Activated CD4-positive, alpha-beta T cell treated with anti-CD3 and anti-CD28 coated beads, Interleukin-2, amount 50 U/mL, for 4 hours (primary cell): ENCODE measurements around the gene PGLYRP2.
"Not testable (repeated sequence)": the region's sequence is repeated elsewhere in the genome, so short reads cannot be mapped to it uniquely, and the experiment has no call there.

Experiments used
- DNase-seq, 2 experiments: peaks; one replicate each; pipeline ENCODE4 v3.0.0-alpha.2; 2020

Gene PGLYRP2

DNA sequence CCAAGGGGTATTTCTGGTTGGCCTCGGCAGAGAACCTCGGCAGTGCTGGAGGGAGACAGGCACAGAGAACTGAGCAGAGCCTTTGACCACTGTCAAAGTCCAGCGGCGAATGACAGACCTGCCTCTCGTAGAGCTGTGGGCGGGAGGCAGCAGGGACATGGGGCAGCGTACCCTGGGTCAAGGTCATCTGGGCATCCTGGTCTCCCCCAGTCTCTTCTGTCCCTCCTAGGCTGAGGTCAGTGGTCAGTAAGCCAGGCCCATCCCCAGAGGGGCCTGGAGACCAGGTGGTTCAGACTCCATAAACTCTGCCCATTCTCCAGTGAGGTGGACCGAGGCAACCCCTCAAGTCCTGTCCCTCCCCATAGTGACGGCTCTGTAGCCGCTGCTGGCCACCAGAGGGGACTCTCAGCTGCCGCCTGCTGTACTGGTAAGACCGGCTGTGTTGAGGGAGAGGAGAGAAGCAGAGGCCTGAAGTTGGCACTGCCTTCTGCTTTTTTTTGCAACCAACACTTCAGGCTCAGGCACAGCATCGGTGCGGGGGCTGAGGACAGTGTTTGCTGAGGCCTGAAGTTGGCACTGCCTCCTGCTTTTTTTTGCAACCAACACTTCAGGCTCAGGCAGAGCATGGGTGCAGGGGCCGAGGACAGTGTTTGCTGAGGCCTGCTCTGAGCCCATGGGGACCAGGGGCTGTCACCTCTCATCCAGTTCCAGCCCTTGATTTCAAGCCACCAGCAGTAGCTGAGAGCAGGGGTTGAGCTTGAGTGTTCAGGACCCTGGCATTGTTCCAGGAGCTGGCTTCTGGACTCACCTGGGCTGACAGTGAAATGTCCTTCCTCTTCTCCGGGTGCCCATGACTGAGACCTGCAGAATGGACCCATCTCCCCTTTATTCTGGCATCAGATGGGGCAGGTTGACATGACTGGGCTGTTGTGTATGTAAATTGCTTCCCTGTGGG, at the start of gene PGLYRP2:
TSS of gene PGLYRP2 (minus strand) at position 111 of the 955 bp plus-strand sequence. CDS start 130 bp downstream, outside the sequence.
- no peak for DNase-seq

DNA sequence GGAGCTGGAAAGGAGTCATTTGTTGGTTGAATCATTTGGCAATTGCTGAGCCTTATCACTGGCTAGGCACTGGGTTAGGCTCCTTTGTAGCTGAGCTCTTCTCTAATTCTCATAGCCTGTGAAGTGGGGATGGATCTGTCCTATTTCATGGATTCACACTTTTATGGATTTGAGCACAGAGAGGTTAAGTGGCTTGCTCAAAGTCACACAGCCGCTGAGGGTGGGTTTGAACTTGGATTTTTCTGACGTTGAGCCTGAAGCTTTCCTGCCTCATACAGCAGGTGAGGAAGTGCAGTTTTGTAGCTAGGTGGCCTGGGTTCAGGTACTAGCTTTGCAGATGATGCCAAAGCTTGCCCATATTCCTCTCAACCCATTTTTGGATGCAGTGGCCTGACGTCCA, 48.4 kb upstream of the PGLYRP2 start:
- DNase-seq: no peak

DNA sequence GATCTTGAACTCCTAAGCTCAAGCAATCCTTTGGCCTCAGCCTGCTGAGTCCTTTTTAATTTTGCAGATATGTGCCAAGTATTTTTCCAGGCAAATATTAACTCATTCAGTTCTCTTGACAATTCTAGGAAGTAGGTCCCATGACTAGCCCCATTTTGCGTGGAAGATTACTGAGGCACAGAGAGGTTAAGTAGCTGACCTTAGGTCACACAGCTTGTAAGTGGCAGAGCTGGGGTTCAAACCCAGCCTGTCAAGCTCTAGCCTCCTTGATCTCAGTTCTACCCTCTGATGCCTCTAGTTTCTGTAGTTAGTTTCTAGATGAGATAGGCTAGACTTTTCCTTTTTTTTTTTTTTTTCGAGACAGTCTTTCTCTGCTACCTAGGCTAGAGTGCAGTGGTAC, 47.1 kb upstream of the PGLYRP2 start:
- no peak for DNase-seq

GRCh38 chr19:15525291-15525690, 46.0 kb upstream of the PGLYRP2 start:
- no peak for DNase-seq

DNA sequence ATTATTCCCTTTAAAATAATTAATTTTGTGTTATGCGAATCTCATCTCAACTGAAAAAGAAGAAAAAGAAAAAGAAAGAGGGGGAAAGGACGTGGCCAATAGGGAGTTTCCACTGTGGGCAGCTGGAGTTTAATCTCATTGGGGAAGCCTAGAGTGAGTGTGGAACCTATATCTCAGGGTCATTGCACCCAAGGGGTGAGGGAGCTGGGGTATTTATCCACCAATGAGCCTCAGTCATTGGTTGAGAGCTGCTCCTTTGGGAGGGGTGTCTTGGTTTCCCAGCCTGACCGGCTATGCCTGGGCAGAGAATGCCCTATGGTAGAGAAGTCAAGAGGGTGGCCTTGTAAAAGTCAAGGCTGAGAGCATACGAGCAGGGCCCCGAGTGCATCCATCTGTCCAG, 45.5 kb upstream of the PGLYRP2 start:
- DNase-seq: no peak

GRCh38 chr19:15519433-15519976, 40.2 kb upstream of the PGLYRP2 start:
- no peak for DNase-seq

GRCh38 chr19:15517778-15518177, 38.5 kb upstream of the PGLYRP2 start:
- no peak for DNase-seq

- no peak for DNase-seq
Observed at GRCh38 chr19:15516363-15516762, 37.1 kb upstream of the PGLYRP2 start.

GRCh38 chr19:15515227-15515625, 35.9 kb upstream of the PGLYRP2 start:
- not testable (repeated sequence) for DNase-seq

DNA sequence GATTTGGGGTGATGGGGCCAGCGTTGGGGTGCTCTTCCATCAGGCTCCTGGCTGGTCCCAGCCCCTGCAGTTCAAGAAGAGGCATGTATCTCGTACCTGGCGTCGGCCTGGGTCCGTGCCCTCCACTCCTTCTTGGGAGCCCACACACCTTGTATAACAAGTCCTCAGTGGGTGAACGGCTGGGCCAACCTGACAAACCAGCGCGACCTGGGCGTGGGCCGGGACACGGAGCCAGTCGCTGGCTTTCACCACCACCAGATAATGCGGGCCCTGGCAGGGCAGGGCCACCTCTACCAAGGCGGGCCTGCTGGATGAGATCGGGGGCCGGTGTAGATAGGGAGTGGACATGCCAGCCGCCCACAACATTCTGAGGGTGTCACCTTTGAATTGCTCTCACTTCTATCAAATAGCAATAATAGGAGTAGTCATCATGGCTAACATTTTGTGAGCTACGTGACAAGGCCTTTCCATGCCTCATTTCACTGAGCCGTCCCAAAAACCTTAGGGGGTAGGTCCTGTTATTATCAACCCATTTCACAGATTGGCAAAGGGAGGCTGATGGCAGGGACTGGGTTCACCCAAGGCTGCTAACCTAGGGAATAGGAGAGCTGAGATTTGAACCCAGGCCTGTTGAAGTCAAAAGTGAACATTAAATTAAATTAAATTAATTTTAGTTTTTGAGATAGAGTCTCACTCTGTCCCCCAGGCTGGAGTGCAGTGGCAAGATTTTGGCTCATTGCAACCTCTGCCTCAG, 32.5 kb upstream of the PGLYRP2 start:
- DNase-seq: no peak

- no peak for DNase-seq
Observed at GRCh38 chr19:15508035-15508710, 28.9 kb upstream of the PGLYRP2 start, which contains the start of gene CYP4F22. Gene CYP4F22, plus strand, starts transcription at chr19:15508525. Its CDS starts 16,812 bp downstream, at chr19:15525337.

- no peak for DNase-seq
Observed at GRCh38 chr19:15507068-15508034, 28.1 kb upstream of the PGLYRP2 start.

- no peak for DNase-seq
Observed at GRCh38 chr19:15506074-15506571, 26.8 kb upstream of the PGLYRP2 start.

DNA sequence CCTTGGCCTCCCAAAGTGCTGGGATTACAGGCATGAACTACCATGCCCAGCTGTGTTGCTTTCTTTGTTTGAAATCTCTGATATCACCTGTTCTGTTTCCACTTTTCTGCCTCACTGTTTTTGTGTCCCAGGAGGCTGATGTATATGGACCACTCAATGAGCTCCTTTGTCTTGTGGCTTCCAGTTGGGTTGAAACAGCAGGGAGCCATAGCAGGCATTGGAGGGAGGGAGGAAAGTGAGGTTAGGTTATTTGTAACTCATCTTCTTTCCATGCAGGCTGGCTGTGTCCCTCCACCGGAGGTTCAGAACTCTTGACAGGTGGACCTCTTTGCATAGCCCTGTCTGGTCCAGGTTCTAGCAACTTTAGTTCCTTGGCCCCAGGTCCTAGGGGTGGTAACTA, 23.0 kb upstream of the PGLYRP2 start:
- no peak for DNase-seq

GRCh38 chr19:15501596-15501995, 22.3 kb upstream of the PGLYRP2 start:
- DNase-seq: no peak

DNA sequence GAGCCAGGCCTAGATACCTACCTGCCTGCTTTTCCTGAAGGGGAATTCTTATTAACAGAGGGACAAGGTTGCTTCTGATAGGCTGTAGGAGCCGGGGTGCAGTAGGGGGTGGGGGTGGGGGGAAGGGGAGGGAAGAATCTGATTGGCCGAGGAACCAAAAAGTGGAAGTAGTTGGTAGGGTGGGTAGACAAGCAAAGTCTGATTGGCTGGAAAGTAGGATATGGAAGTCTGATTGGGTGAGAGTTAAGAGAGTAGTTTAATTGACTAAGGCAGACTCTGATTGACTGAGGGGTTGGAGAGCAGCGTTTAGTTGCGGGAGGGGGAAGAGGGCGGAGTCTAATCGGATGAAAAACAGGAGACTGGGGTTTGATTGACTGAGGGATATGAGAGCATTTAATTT, 19.6 kb upstream of the PGLYRP2 start:
- DNase-seq: no peak

DNA sequence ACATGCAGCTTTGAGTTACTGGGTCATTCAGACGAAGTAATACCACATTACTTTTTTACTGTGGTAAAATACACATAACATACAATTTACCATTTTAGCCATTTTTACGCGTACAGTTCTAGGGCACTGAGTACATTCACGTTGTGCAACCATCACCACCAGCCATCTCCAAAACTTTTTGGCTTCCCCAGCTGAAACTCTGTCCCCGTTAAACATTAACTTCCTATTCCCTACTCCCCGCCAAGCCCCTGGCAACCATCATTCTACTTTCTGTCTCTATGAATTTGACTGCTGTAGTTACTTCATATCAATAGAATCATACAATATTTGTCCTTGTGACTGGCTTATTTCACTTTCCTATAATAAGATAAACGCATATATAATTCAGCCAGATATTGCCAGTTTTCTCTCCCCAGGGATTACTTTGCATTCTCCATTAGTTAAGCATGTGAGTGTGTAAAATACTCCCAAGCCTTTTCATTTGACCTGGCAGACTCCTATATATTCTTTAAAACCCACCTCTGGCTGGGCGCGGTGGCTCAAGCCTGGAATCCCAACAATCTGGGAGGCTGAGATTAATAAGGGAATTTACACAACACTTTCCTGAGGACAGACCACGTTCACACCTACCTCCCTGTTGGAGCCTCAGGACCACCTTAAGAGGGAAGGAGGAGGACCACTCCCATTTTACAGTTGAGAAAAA, 19.0 kb upstream of the PGLYRP2 start:
- no peak for DNase-seq

DNA sequence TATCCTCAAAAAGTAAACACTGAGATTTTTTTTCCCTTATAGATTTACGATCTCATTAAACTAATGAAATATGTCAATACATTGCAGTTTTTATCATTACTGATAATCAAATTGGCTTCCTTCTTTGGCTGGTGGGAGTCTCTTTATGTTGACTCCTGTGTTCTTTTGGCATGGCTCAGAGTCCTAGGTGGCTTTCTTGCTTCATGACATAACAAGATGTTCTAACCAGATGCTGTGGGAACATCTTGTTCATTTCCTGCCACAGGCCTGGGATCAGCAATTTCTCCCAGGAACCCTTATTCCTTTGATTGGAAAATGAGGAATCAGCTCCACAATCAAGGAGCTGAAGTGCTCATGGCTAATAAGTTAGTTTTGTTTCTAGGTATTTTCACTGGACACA, 15.8 kb upstream of the PGLYRP2 start:
- no peak for DNase-seq

GRCh38 chr19:15488489-15489226, 9.4 kb upstream of the PGLYRP2 start:
- no peak for DNase-seq

DNA sequence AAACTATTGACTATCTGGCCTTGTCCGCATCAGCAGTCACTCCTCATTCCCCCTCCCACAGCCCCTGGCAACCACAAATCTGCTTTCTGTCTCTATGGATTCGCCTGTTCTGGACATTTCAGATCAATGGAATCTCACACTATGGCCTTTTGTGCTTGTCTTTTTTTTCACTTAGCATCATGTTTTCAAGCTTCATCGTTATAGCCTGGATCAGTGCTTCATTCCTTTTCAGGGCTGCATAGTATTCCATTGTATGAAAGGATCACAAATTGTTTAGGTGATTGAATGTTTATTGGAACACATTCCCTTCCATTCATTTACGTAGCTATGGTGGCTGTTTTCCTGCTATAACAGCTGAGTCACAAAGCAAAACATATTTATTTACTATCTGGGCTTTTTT, 7.7 kb upstream of the PGLYRP2 start:
- no peak for DNase-seq
